Stimulated activated CD8-positive, alpha-beta memory T cell treated with anti-CD3 and anti-CD28 coated beads, Interleukin-4, amount 100 ng/mL, for 24 hours (primary cell): ENCODE measurements around the gene FYB1.

Source experiments
- DNase-seq: peaks from one replicate; pipeline ENCODE4 v3.0.0-alpha.2; 2020; ENCODE audit warnings: low read depth

Gene FYB1

DNA sequence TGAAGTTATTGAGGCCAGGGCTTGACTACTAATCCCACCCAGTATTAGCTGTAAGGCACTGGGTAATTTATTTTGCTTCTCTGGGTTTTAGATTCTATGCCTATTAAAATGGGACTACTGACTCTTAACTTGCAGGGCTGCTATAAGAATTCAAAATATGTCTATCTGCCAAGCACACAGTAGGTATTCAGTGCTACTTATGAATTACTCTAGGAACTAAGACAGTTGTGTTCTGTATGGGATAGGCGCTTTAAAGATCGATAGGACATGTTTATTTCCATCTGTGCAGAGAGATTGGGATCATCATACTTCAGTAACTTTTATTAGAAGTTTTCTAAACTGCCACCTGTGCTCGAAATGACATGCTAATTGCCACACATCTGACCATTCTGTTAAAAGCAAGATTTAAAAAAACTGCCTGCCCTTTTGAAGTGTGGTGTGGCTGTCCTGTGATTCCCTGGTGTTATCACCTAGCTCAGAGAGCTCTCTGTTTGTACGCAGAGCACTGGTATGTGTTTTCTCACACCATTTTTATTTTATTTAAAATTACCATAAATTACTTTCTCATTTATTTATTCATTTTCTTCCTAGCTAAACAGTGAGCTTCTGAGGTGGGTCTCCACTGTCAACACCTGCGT lies 58.7 kb downstream of the FYB1 start:
- no peak for DNase-seq

- DNase-seq = no peak
Measured at GRCh38 chr5:39159811-39160490, 59.4 kb downstream of the FYB1 start.

- DNase-seq = no peak
Measured at GRCh38 chr5:39158786-39159185, 60.6 kb downstream of the FYB1 start.

- DNase-seq = no peak
Measured at GRCh38 chr5:39158127-39158593, 61.2 kb downstream of the FYB1 start.

- no peak for DNase-seq
Measured at GRCh38 chr5:39157701-39158100, 61.7 kb downstream of the FYB1 start.

DNA sequence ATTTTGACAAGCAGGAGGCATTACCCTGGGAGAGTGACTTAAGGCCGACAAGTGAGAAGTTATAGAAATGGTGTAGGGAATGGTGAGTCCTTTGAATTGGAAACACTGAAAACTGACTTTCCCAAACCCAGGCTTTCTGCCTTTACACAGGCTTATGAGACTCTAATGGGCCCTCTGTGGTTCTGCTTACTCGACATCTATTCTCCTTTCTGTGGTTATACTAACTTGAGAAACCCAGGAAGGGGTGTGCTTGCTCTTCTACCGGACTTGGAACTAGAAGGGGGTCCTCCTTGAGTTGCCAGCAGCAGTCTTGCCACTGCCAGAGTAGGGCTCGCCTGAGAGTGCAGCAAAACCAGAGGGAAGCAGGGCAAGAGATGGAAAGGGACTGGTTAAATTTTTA lies 63.3 kb downstream of the FYB1 start:
- DNase-seq = no peak

GRCh38 chr5:39151745-39152144 lies 67.6 kb downstream of the FYB1 start:
- DNase-seq = no peak

GRCh38 chr5:39149966-39150365 lies 69.4 kb downstream of the FYB1 start:
- DNase-seq = no peak

DNA sequence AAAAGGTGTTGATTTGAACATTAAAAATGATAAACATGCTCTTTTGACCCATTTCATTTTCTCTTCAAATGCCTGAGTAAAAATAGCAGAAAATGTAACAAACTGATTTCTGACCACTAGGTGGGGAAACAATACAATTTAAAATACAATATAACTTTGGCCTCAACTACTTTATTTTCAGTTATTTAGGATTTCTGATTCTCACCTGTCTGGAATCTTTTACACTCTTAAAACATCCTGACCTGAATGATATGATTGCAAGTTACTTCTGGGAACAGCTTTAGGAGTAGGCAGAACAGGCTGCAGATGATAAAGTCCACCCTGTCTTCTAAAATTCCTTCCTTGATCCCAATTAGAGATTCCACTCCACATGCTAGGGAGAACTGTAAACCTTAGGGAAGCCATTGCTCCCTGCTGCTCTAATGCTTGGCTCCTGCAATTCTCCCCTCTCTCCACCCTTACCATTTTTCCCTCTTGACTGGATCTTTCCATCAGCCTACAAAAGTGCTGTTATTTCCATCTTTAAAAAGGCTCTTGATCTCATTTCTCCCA lies 70.3 kb downstream of the FYB1 start:
- no peak for DNase-seq

DNA sequence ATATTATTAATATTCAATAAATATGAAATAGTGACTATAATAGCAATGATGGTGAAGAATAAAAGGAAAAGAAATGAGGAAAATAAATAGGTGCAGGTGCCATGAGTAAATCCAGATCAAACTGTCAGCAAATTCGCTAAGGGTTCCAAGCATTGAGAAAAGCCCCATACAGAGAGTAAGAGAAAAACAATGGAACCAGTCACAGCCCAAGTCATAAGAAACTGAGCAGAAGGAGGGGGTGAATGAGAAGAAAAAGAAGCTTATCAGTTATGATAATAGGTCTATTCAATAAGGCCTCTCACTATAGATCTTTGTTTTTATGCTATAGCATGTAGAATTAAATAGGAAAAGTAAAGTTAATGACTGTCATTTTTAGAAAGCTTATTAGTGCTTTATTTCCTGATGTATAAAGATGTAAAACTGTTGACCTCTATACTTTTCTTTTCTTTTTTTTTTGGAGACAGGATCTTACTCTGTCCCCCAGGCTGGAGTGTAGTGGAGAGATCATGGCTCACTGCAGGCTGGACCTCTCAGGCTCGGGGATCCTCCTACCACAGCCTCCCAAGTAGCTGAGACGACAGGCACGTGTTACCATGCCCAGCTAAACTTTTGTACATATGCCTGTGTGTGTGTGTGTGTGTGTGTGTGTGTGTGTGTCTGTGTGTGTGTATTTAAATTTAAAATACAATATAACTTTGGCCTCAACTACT lies 72.4 kb downstream of the FYB1 start:
- DNase-seq = no peak

DNA sequence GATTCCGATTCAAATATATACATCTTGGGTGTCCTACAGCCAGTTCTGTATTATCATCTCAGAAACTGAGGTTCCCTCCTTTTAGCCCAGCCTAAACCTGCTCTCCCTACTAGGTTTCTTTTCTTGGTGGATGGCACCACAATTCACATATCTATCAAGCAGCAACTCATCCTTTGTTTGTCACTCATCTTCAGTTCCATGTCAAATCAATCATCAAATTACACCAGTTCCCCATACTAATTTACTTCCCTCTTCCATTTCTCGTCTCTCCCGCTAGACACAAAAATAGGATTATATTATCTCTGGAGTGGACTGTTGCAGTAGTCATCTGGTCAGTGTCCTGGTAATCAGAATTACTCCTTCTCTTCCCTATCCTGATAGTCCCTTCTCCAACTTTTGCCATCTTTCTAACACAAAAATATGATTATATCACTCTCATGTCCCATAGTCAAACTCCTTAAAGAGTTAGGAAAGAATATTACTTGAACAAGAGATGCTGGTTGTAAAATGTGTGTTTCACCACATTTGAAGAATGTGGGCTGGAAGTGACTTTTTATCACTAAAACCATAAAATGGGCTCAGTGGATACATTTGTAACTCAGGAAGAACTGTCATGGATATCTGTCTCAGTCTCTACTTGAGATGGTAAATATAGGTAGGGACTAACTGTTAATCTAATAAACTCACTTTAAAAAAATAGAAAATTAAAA lies 76.1 kb downstream of the FYB1 start:
- no peak for DNase-seq

DNA sequence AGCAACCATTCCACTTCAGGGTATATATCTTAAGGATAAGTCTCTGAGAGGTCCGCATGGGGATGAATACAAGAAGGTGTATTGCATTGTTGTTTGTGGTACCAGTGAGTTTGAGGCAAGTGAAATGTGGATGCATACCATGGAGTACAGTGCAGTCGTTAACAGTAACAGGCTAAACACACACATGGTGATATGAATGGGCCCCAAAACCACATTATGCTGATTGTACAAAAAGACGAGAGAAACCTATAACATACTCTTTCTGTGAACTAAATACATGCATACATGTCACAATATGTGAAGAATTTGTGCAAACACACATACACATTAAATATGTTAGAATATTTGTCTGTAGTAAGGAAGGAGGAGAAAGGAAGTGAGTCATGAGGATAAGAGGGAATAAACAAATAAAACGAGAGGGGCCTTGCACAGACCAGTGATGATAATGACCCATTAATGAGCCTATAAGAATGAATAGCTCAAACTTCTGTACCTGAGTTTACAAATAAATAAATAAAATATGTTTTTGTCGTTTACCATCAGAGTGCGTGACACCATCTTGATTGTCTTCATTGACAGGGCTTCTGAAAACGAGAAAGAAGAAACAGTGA lies 78.7 kb downstream of the FYB1 start:
- DNase-seq = no peak

DNA sequence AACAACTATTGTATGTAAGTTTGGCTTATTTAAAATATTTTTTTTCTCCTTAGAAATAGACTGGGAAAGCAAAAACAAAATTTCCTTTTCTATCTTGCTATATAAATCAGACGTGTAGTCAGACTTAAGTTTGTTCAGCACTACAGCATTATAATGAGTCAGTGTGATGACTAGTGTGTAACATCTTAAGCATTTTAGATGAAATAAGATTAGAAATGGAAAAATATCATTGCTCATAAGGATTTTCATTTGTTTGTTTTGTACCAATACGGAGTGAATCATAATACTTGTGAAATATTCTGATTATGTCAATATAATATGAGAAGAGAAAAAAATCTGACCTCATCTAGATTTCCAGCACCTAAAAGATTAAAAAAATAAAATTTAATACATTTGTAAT lies 80.5 kb downstream of the FYB1 start:
- no peak for DNase-seq

DNA sequence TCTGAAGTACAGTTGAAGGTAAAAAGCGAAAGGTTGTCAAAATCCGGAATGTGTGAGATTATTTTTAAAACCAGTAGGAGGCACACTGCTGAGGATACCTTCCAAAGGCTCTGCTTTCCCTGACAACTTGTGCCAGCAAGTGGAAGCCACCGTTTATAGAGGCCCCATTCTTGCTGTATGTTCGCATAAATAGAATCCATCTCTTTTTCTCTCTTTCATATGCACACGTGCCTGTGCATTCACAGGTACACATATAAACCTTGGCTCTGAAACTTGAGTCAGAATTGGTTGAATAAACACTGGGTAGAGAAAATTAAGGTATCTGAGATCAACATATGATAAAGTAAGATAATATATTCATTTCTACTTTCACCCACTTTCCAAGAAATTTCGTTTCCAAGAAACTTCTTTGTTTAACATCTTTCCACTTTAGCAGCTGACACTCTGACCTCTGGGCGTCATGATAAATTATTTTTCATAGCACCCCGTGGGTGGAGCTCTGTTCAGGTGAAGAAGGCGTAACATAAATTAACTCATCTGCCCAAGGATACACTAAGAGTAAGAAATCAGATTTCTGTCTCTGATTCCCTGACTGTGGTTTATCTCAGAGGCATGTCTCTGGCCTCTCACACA lies 81.4 kb downstream of the FYB1 start:
- no peak for DNase-seq

DNA sequence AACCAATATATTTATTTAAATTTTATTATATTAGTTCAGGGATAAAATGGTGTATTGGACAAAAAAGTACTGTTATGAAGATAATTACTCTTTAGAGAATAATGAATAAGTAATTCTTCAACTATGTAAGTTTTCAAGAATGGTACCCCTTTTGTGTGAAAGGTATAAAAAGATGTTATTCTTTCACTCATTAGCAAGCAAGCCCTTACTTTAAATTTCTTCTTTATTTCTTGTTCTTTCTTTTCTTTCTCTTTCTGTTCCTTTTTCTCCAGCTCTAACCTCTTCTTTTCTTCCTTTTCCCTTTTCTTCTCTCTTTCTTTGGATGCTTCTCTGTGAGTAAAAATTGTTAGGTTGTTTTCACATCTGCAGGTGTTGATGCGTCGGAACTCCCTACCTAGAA lies 82.0 kb downstream of the FYB1 start:
- DNase-seq = no peak

DNA sequence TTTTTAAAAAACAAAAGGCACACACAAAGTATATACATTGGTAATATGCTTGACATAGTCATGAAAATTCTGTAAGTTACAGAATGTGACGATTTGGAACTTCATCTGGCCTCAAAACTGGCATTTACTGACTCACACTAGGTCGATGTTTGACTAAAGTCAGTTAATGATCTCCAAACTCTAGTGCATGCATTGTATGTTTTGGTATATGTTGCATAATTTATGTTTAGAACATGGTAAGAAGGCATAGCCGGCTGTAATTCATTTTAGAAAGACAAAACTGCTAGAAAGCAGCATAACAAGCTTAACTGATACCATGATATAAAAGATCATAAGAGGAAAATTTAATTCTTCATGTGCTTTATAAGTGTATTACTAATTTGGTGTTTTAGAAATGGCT lies 86.6 kb downstream of the FYB1 start:
- no peak for DNase-seq

GRCh38 chr5:39132128-39132447 lies 87.3 kb downstream of the FYB1 start:
- no peak for DNase-seq

GRCh38 chr5:39131210-39132127 lies 87.9 kb downstream of the FYB1 start:
- no peak for DNase-seq

DNA sequence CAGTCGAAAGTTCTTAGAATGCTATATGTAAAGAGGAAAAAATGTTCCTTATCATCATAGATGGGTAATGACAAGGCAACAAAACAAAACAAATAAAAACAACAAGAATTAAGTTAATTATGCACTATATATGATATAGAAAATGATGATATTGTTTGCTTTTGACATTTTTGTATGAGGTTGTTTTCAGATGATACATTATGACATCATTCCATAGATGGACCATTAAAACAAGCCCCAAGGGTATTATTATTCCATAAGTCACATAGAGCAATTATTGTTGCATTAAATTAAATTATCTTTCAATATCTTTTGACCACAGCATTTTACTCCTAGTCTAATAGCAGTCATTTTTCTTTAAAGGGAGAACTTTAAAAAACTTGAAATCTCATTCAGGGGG lies 88.6 kb downstream of the FYB1 start:
- no peak for DNase-seq

DNA sequence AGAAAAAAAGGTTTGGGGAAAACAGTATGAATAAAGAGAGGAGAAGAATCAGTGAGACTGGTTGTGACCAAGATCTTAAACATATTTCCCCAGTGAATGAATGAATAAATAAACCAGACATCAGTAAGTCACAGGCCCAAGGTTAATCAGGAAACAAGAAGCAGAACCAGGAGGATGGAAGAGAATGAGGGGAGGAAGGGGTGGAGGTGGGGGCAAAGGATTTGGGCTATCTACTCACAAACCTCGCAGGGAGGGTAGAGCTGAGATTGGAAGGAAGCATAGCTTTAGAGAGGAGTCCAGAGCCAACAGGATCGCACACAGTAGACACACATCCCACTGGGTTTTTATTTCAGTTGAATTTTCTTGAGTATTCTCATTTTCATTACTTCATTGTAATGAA lies 97.4 kb downstream of the FYB1 start:
- no peak for DNase-seq

DNA sequence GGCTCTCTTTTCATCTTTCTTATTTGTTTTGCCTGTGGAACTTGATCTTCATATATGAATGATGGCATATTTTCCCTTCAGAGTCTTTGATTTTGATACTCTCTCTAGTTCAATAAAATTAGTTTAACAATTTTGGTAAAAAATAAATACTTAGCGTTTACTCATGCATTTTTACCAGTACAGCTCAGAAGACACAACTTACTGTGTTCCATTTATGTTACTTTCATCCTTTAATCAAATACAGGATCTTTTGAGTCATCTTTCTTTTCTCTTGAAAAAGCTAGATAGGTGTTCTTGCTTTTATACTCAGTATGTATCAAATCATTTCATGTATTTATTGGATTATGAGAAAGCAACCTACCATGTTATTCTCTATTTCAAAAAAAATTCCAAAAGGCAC lies 98.0 kb downstream of the FYB1 start:
- no peak for DNase-seq
